Dermis blood vessel endothelial cell (primary cell): ENCODE measurements around the gene BDKRB2. TPM values are rescaled to one million over a fixed set of nuclear protein-coding genes. Genes with fewer than 3 reads are reported as not detected.

ENCODE experiments used
- DNase-seq: peaks from one replicate; pipeline ENCODE4 v3.0.0; 2010
- total RNA-seq: library from RNA; depleted of rRNA; stranded (reverse); fragments of >200 nt; gene quantifications from 2 replicates; pipeline ENCODE4 v1.2.3, GENCODE V29; 2014

Gene BDKRB2
- total RNA-seq, 1 donor from 2014 or later: 0.34 TPM

DNA sequence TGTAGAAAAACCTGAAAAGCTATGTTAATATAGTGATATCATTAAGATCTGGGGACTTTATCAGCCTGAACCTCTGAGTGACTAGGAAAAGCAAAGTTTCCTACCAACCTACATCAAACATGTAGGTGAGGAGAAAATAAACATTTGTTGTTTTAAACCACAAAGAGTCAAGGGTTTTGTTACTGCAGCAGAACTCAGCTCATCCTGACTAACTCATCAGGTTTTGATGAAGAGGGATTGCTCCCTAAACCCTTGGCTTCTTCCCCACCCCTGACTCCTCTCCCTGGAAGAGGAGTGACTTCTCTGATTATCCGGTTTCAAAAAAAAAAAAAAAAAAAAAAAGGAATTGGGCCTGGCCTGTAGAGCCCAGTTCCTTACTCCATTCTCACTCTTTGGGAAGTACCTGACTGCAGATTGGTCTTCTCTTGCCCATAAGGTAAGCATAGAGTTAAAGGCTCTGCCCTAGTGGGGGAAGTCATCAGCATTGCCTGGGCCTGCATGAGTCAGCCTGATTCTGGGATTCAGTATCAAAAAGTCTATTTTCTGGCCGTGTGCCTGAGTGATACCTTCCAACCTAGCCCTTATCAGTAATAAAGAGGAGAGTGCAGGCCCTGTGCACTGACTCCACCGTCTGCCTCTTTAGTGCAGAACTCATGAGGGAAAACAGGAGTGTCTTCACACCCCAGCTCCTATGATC is 68.3 kb downstream of the BDKRB2 start:
- DNase-seq: no peak

DNA sequence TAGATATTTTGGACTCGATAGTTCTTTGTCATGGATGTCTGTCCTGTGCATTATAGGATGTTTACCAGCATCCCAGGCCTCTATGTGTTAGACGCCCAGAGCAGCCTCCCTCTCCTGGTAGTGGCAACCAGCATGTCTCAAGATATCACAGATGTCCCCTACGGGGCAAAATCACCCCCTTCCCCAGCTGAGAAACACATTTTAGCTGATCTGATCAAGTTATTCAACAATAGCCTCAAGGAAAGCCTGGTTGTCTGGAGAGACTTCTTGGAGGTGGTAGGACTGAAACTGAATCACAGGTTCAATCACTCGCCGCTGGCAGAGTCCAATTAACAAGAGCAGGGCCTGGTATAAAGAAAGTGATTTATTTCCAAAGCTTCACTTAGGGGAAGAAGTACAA is 69.0 kb downstream of the BDKRB2 start:
- no peak for DNase-seq

DNA sequence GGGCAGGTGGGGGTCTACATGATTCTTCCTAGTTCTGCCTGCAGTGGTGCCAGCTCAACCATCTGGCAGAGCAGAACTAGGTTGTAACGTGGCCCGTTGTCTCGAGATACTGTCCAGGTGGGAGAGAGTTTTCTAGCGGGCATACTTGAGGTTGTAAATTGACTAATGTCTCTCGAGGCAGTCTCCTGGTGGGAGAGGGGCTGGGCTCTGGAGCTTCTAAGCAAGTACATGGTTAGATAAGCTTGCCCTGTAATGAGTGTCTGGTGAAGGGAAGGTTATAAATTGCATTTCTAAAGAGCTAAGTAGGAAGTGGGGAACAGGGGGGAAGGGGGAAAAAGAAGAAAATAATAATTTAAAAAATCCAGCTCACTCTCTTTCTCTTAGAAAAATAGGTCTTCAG is 69.5 kb downstream of the BDKRB2 start:
- DNase-seq: no peak

DNA sequence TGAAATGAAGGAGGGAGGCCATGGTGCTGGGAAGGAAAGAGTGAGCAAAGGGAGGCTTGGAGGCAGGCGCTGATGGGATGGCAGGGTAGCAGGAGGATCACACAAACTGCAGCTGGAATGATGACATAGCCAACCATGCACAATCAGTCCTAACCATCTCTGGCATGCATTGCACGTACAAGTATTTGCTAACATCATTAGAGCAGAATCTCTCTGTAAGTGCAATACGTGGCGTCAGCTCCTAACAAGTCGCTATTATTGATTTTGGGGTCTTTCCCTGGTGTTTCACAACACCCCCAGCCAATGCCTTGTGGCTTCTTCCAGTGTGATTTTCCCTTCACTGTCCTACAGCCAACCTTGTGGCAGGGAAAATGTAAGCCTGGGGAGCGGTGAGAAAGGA is 69.9 kb downstream of the BDKRB2 start:
- DNase-seq: no peak

DNA sequence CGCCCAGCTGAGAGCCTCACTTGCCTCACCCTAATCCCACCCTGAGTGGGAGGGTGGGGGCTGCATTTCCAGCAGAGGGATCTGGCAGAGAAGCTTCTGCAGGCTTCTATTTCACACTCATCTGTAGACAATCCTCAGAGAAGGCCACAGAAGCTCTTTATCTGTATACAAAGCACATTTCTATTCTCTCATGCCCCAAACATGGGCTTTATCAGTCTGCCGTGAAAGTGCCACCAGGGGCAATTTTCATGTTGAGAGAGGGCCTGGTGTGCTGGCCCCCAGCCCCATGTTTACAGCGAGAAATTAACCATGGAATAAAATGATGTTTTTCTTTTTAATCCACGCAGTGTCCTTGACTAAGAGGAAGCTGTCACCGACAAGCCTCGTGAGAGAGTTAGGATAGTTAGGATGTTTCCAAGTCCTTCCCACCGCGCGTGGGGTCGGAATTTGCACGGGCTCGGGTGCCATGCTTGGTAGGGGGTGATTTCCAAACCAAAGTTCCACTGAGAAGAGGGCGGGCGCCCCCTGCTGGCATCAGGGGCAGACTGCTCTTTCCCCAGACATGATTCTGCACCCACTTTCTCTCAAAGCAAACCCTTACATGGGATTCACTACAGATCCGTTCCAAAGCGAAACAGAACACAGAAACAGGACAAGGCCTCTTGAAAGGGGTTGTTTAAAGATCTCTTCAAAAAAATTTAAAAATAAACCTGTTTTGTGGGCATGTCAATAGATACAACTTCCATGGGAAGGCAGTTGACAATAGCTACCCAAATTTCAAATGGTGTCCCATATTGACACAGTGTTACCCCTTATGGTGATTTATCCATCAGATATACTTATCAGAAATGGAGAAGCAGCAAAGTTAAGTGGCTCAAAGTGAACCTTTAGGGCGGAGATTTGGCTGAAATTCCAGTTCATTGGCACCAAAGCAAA is 70.8 kb downstream of the BDKRB2 start:
- DNase-seq: peak; percentile 72

DNA sequence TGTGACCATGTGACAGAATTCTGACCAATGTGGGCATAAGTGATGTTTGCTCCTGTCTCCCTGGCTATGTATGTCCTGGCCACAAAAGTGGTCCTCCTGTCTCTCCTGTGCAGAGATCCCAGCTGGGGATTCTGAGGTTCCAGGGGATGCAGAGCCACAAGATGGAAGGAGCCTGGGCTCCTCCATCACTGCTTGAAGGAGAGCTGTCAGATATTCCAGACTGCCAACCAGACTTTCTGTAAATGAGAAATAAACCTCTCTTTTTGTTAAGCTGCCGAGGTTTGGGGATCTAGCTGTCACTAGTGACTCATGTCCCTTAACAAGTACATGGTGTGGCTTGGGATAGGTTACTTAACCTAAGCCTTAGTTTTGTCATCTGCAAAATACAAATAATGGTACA is 73.3 kb downstream of the BDKRB2 start:
- DNase-seq: no peak

DNA sequence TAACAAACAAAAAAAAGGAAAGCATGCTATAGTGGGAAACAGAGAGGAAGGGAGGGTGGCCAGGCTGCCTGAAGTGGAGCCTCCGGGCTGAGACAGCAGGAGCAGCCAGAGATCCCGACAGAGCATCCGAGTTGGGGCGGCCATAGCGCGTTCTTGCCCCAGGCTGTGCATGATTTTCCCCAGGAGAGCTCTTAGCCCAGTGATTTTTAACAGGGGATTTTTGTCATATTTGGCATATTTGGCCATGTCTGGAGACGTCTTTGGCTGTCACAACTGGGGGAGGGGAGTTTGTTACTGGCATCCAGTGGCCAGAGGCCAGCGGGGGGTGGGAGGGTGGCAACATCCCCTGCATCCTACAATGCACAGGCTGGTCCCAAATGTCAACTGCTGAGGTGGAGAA is 74.9 kb downstream of the BDKRB2 start:
- DNase-seq: no peak

DNA sequence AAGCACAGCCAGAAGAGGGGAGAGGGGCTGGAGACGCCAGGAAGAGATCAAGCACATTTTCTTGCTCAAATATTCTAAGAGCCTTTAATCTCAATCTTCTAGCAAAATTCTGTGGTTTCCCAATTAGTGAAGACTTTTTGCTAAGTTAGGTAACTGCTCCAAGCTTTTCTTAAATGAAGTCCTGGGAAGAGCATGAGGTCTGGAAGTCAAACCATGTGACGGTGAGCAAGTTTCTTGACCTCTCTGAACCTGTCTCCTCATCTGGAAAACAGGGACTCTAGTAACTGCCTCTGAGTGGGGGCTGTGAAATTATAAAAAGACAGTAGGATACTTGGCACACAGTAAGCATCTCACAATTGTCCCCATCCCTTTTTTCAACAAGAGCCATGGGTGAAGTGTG is 75.5 kb downstream of the BDKRB2 start:
- no peak for DNase-seq

DNA sequence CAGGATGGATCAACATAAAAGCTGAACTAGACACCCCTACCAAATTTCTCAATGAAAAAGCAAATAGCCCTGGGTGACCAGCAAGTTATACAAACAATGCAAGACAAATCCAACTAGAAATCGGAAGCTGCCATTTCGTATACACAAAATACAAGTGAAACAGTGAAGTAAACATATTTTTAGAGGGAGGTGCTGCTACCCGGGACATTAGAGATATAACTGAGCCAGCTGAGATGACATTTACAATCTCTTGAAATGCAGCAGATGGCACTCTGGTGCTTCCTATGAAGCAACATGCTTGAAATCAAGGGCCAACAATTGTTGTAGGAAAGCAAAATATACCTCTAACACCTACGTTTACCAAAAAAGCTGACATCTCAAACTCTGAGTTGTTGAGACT is 76.8 kb downstream of the BDKRB2 start:
- DNase-seq: no peak

DNA sequence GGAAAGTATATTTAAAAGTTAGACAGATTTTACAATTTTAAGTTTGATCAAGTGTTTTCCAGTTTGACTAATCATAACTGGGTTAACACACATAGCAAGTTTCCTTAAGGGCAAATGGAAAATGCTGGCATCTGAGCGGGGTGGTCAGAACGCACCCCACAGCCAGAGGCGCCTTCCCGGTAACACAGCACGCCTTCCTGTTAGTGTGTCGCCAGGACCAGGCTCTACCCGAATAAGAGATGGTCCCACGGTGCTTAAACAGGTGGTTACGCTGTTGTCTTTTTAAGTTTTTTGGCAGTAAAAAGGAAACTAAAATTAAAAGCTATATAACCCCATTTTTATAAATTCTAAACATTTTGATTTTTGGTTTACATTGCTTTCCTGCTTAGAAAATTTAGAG is 79.4 kb downstream of the BDKRB2 start:
- no peak for DNase-seq

DNA sequence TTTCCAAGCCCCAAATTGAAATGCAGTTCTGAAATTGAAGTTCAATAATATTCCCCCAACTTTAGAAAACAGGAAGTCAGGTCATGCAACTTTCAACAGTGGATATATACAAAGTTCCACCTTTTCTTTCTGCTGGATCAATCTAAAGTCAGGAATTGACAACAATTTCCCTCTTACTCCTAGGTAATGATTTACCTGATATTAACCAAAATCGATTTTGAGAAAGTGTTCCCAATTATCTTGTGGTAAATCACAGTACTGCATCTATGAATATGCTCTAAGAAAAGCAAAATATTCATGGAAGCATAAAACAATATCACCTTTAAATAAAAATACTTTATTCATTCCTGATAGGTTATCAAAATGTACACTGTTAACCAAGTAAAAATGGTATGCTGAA is 79.8 kb downstream of the BDKRB2 start:
- no peak for DNase-seq

DNA sequence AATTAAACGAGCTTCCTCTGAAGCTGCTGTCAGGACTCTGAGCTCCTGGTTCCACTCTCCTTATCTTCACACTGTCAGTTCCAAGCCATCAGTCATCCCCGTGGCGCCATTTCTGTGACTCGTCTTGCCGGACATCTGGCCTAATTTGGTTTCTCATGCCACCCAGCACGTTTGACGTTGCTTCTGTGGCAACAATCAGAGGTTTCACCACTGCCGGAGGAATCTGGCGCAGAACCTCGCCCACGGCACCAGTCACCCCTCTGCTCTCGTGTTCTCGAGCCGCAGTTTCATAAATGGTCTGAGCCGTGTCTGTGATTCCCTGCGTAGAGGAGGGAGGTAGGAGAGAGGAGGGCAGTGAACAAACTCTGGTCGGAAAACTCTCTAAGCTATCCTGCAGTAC is 81.0 kb downstream of the BDKRB2 start:
- no peak for DNase-seq

DNA sequence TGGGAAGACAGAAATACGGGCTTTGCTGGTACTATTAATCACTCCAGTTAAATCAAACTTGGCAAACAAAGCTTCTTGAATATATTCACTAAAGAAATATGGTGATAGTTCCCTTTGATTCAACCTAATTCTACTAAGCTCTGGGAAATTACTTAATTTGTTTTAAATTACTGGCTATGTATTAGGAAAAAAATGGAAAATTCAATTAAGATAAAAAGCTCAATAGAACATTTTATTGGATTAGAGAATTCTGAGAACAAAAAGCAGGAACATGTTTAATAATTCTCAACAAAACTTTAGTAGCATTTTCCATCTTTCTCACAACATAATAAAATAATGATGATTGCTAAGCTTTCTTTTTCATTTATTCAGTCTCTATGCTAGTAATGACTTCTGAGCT is 81.6 kb downstream of the BDKRB2 start:
- DNase-seq: no peak

DNA sequence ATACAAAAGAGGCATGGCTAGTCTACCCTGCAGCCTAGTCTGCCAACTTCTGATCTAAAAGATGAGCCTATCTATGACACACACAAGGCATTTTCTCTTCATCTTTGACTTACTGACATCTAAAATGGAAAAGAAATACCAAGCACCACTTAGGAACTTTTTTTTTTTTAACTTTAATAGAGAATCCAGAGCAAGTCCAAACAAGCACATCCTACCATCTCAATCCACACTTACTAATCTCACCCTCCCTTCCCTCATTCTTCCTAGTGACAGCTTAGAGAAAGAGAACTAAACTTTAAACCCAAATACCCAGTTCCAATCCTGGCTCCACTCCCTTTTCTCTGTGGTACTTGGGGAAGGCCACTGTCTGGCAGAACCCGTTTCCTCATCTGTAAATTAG is 83.2 kb downstream of the BDKRB2 start:
- DNase-seq: no peak

Other genes starting within 250 kb of the BDKRB2 start
- gene C14orf132, start 165.5 kb upstream of the BDKRB2 start, total RNA-seq: 2.8 and 3.7 TPM in 2 replicates
- not detected in 2 replicates for gene BDKRB1, start 51.4 kb downstream of the BDKRB2 start, total RNA-seq
- gene ATG2B, start 158.5 kb downstream of the BDKRB2 start, total RNA-seq: 20.1 and 22.5 TPM in 2 replicates
- gene GSKIP, start 158.7 kb downstream of the BDKRB2 start, total RNA-seq: 73.0 and 117 TPM in 2 replicates
- gene AK7, start 187.3 kb downstream of the BDKRB2 start, total RNA-seq: 2.4 and 5.4 TPM in 2 replicates